ENCODE data around the gene SGK1.

SGK1 gene

DNA sequence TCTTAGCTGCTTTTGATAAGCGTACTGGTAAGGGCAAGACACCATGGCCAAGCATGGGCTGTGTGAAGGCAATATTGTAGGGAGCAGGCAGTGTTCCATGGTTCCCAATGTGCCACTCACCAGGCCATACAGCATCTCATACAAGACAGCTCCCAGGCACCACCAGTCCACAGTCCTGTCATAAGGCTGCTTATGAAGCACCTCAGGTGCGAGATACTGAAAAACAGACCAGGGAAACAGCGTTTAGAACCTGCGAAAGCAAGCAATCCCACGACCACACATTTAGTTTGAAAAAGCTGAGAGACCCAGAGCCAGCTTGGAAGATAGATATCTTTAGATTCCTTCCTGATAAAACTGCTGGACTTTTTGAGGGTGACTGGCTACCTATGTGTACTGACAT, 146.4 kb downstream of the SGK1 start (continued):
- TF ChIP-seq, protein P1, sequence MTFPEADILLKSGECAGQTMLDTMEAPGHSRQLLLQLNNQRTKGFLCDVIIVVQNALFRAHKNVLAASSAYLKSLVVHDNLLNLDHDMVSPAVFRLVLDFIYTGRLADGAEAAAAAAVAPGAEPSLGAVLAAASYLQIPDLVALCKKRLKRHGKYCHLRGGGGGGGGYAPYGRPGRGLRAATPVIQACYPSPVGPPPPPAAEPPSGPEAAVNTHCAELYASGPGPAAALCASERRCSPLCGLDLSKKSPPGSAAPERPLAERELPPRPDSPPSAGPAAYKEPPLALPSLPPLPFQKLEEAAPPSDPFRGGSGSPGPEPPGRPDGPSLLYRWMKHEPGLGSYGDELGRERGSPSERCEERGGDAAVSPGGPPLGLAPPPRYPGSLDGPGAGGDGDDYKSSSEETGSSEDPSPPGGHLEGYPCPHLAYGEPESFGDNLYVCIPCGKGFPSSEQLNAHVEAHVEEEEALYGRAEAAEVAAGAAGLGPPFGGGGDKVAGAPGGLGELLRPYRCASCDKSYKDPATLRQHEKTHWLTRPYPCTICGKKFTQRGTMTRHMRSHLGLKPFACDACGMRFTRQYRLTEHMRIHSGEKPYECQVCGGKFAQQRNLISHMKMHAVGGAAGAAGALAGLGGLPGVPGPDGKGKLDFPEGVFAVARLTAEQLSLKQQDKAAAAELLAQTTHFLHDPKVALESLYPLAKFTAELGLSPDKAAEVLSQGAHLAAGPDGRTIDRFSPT (tag by site-specific recombination; IDR thresholded peaks at IDR 0.05) = no peak
- TF ChIP-seq ZNF302 (tag by site-specific recombination; IDR thresholded peaks at IDR 0.05; ENCODE audit: low read depth) = no peak
- TF ChIP-seq, protein P2, sequence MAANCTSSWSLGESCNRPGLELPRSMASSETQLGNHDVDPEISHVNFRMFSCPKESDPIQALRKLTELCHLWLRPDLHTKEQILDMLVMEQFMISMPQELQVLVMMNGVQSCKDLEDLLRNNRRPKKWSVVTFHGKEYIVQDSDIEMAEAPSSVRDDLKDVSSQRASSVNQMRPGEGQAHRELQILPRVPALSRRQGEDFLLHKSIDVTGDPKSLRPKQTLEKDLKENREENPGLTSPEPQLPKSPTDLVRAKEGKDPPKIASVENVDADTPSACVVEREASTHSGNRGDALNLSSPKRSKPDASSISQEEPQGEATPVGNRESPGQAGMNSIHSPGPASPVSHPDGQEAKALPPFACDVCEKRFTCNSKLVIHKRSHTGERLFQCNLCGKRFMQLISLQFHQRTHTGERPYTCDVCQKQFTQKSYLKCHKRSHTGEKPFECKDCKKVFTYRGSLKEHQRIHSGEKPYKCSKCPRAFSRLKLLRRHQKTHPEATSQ (tag by site-specific recombination; IDR thresholded peaks at IDR 0.05) = no peak
- no peak for TF ChIP-seq RBAK (tag by site-specific recombination; IDR thresholded peaks at IDR 0.05)
- TF ChIP-seq ZNF2 (tag by site-specific recombination; IDR thresholded peaks at IDR 0.05) = no peak

DNA sequence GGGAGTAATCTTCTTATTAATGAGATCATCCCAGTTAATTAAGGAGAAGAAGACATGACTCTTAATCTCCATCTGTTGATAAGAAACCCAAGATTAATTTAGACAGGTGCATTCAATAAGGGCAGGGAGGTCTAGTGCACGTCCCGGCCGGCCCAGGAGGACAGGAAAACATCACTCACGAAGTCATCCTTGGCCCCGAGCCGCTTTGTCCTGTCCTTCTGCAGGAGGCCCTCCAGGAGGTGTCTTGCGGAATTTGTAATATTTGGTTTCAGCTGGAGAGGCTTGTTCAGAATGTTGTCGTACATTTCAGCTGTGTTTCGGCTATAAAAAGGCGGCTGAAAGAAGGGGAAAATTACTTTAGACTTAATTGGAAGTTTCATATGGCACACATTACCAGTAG, 147.1 kb downstream of the SGK1 start:
- CTCF ChIA-PET = interaction anchor here (0.6 to 2.5 kb wide), 5 partner anchors 14 to 769 kb away, joined by 3 to 20 read pairs (median 3); no protein-coding TSS in a partner anchor
- Histone ChIP-seq H3K27ac (ENCODE audit: extremely low read depth, low read depth, low read length) (no peak overlapping the region), H3K4me3 (ENCODE audit: low read depth, low read length) (no peak overlapping the region), H3K36me3 (ENCODE audit: control insufficient read depth in 2 of 2, insufficient read depth in 1 of 2, low read length in 2 of 2) (peaks cover 0 to 58% of the 10 kb centered on the region in 2 experiments; a peak in 1 of 3 replicates), H3K4me1 (ENCODE audit: control insufficient read depth, insufficient read depth, low read length) (no peaks in the 10 kb centered on the region), H3K9me3 (ENCODE audit: control insufficient read depth, insufficient read depth, low read depth, low read length) (no peaks in the 10 kb centered on the region)
- TF ChIP-seq ZNF76 (tag by site-specific recombination; IDR thresholded peaks at IDR 0.05; ENCODE audit: borderline replicate concordance, low read depth) (no peak), ZNF311 (tag by site-specific recombination; IDR thresholded peaks at IDR 0.05; ENCODE audit: borderline replicate concordance) (no peak), ZNF157 (tag by site-specific recombination; IDR thresholded peaks at IDR 0.05) (no peak), ZNF670 (tag by site-specific recombination; IDR thresholded peaks at IDR 0.05; ENCODE audit: low read depth) (no peak)
- TF ChIP-seq, protein P3, sequence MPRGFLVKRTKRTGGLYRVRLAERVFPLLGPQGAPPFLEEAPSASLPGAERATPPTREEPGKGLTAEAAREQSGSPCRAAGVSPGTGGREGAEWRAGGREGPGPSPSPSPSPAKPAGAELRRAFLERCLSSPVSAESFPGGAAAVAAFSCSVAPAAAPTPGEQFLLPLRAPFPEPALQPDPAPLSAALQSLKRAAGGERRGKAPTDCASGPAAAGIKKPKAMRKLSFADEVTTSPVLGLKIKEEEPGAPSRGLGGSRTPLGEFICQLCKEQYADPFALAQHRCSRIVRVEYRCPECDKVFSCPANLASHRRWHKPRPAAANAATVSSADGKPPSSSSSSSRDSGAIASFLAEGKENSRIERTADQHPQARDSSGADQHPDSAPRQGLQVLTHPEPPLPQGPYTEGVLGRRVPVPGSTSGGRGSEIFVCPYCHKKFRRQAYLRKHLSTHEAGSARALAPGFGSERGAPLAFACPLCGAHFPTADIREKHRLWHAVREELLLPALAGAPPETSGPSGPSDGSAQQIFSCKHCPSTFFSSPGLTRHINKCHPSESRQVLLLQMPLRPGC (tag by site-specific recombination; IDR thresholded peaks at IDR 0.05) = no peak
- TF ChIP-seq, protein P4, sequence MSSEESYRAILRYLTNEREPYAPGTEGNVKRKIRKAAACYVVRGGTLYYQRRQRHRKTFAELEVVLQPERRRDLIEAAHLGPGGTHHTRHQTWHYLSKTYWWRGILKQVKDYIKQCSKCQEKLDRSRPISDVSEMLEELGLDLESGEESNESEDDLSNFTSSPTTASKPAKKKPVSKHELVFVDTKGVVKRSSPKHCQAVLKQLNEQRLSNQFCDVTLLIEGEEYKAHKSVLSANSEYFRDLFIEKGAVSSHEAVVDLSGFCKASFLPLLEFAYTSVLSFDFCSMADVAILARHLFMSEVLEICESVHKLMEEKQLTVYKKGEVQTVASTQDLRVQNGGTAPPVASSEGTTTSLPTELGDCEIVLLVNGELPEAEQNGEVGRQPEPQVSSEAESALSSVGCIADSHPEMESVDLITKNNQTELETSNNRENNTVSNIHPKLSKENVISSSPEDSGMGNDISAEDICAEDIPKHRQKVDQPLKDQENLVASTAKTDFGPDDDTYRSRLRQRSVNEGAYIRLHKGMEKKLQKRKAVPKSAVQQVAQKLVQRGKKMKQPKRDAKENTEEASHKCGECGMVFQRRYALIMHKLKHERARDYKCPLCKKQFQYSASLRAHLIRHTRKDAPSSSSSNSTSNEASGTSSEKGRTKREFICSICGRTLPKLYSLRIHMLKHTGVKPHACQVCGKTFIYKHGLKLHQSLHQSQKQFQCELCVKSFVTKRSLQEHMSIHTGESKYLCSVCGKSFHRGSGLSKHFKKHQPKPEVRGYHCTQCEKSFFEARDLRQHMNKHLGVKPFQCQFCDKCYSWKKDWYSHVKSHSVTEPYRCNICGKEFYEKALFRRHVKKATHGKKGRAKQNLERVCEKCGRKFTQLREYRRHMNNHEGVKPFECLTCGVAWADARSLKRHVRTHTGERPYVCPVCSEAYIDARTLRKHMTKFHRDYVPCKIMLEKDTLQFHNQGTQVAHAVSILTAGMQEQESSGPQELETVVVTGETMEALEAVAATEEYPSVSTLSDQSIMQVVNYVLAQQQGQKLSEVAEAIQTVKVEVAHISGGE (tag by site-specific recombination; conservative IDR thresholded peaks at IDR 0.05; ENCODE audit: low read depth) = no peak
- TF ChIP-seq, protein P5, sequence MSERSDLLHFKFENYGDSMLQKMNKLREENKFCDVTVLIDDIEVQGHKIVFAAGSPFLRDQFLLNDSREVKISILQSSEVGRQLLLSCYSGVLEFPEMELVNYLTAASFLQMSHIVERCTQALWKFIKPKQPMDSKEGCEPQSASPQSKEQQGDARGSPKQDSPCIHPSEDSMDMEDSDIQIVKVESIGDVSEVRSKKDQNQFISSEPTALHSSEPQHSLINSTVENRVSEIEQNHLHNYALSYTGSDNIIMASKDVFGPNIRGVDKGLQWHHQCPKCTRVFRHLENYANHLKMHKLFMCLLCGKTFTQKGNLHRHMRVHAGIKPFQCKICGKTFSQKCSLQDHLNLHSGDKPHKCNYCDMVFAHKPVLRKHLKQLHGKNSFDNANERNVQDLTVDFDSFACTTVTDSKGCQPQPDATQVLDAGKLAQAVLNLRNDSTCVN (tag by site-specific recombination; optimal IDR thresholded peaks at IDR 0.05) = no peak
- TF ChIP-seq, protein P6, sequence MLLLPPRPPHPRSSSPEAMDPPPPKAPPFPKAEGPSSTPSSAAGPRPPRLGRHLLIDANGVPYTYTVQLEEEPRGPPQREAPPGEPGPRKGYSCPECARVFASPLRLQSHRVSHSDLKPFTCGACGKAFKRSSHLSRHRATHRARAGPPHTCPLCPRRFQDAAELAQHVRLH (tag by site-specific recombination; IDR thresholded peaks at IDR 0.05) = no peak
- POLR2A ChIA-PET = no interaction called here

Data from HEK293 (cell line).